ENCODE data around the gene RYR3.

DNA sequence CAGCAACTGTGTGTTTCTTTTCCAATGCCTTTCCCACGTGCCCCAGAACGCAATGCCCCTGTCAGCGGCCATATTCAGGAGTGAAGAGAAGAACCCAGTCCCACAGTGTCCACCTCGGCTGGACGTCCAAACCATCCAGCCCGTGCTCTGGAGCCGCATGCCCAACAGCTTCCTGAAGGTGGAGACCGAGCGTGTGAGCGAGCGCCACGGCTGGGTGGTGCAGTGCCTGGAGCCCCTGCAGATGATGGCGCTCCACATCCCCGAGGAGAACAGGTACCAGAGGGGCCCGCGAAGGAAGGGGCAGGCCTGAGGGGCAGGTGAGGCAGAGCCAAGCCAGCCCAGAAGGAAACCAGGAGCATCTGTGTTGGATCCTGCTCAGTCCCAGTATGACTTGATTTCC is 349.4 kb downstream of the RYR3 start:
- TF ChIP-seq, protein P1, sequence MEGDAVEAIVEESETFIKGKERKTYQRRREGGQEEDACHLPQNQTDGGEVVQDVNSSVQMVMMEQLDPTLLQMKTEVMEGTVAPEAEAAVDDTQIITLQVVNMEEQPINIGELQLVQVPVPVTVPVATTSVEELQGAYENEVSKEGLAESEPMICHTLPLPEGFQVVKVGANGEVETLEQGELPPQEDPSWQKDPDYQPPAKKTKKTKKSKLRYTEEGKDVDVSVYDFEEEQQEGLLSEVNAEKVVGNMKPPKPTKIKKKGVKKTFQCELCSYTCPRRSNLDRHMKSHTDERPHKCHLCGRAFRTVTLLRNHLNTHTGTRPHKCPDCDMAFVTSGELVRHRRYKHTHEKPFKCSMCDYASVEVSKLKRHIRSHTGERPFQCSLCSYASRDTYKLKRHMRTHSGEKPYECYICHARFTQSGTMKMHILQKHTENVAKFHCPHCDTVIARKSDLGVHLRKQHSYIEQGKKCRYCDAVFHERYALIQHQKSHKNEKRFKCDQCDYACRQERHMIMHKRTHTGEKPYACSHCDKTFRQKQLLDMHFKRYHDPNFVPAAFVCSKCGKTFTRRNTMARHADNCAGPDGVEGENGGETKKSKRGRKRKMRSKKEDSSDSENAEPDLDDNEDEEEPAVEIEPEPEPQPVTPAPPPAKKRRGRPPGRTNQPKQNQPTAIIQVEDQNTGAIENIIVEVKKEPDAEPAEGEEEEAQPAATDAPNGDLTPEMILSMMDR (IDR thresholded peaks at IDR 0.05) = no peak
- TF ChIP-seq EZH2 (IDR thresholded peaks at IDR 0.05; ENCODE audit: borderline replicate concordance, insufficient read depth, low read depth, low read length, poor library complexity, severe bottlenecking) = no peak
